ENCODE measurements around the gene COL5A2.

Gene COL5A2

DNA sequence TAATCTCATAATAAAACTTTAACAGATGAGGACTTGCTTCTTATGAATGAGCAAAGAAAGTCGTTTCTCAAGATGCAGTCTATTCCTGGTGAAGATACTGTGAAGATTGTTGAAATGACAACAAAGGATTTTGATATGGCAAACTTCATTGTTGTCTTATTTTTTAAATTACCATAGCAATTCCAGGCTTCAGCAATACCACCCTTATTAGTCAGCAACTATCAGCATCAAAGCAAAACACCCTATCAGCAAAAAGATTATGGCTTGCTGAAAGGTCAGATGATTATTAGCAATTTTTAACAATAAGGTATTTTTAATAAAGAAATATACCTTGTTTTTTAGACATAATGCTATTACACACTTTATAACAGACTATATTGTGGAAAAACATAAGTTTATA is 88.3 kb downstream of the COL5A2 start:
- Mint-ChIP-seq H3K4me3 (no peak overlapping the region), H3K9me3 (no peaks in the 10 kb centered on the region), H3K27ac (no peak overlapping the region), H3K27me3 (ENCODE audit: low read depth) (no peaks in the 10 kb centered on the region), H3K4me1 (peaks cover 46% of the 10 kb centered on the region), H3K36me3 (ENCODE audit: low read depth) (peaks cover 46% of the 10 kb centered on the region)
- TF ChIP-seq CTCF (IDR thresholded peaks at IDR 0.05; ENCODE audit: unreplicated experiment in 3 of 3) = no peak

- no peak for TF ChIP-seq CTCF (IDR thresholded peaks at IDR 0.05; ENCODE audit: unreplicated experiment in 3 of 3)
- Mint-ChIP-seq H3K9me3 (no peaks in the 10 kb centered on the region), H3K4me3 (peak overlapping the region in 1 of 3 experiments; percentile 30), H3K4me1 (peaks cover 39% of the 10 kb centered on the region), H3K36me3 (ENCODE audit: low read depth) (peaks cover 32% of the 10 kb centered on the region), H3K27me3 (ENCODE audit: low read depth) (no peaks in the 10 kb centered on the region), H3K27ac (peak overlapping the region; percentile 86 to 97 (median 93))
Measured at GRCh38 chr2:189088591-189089205, 90.9 kb downstream of the COL5A2 start.

DNA sequence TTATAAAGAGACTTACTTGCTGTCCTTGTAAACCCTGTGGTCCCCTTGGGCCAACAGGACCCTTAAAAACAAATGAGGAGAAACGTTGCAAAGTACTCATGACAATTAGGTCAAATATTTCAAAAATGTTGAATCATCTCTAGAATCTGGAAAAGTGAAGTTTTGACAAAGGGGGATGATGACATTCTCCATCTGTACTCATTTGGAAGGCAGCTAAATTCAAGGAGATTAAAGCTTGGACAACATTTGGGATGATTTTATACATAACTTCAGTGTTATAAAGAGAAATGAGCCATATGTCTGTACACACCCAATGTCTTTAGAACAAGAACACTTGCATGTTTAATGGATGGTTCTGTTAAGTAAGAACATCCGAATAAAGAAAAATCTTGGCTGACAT is 92.9 kb downstream of the COL5A2 start:
- H3K27ac Mint-ChIP-seq = peak overlapping the region; percentile 93 to 98 (median 96)
- no peaks in the 10 kb centered on the region for H3K9me3 Mint-ChIP-seq
- H3K27me3 Mint-ChIP-seq (ENCODE audit: low read depth) = no peaks in the 10 kb centered on the region
- H3K36me3 Mint-ChIP-seq (ENCODE audit: low read depth) = peaks cover 36% of the 10 kb centered on the region
- no peak for TF ChIP-seq CTCF (IDR thresholded peaks at IDR 0.05; ENCODE audit: unreplicated experiment in 3 of 3)
- no peak overlapping the region for H3K4me3 Mint-ChIP-seq
- peaks cover 48% of the 10 kb centered on the region for H3K4me1 Mint-ChIP-seq

DNA sequence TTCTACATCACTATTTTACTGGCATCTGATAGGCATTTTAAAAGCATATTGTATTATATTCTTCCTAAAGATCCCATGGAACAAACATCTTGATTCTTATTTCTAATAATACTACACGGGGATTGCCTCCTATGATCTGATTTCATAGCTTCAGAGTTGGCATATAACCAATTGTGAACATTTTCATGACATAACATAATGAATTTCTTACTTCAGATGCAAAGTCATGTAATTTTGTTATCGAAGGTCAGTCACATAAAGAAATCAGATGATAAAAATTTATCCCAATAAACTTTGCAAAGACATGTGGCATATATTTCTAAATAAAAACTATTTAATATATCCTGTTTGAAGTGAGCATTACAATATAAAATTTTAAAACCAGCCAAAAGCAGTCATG is 93.3 kb downstream of the COL5A2 start:
- no peak for TF ChIP-seq CTCF (IDR thresholded peaks at IDR 0.05; ENCODE audit: unreplicated experiment in 3 of 3)
- H3K27me3 Mint-ChIP-seq (ENCODE audit: low read depth) = no peaks in the 10 kb centered on the region
- peak overlapping the region; percentile 57 to 98 (median 60) for H3K27ac Mint-ChIP-seq
- H3K4me1 Mint-ChIP-seq = peaks cover 48% of the 10 kb centered on the region
- H3K36me3 Mint-ChIP-seq (ENCODE audit: low read depth) = peaks cover 34% of the 10 kb centered on the region
- H3K4me3 Mint-ChIP-seq = no peak overlapping the region
- no peaks in the 10 kb centered on the region for H3K9me3 Mint-ChIP-seq

DNA sequence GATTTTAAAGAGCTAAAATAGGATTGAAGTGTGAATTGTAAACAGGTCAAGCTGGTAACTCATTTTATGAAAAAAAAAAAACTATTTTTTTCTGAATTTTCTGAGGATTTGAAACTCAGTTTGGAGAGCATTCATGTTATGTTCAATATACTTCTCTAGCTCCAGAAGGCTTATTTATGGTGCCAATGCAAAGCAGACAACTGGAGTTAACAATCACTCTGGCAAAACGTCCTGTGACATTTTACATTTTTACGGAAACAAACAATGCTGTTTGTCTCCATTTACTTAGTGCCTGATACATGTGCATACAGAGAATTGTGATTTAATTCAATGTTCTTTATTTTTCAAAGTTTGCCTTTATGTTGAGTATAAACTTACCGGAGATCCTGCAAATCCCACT is 96.0 kb downstream of the COL5A2 start:
- H3K27me3 Mint-ChIP-seq (ENCODE audit: low read depth) = no peaks in the 10 kb centered on the region
- no peaks in the 10 kb centered on the region for H3K9me3 Mint-ChIP-seq
- peaks cover 21% of the 10 kb centered on the region for H3K36me3 Mint-ChIP-seq (ENCODE audit: low read depth)
- TF ChIP-seq CTCF (IDR thresholded peaks at IDR 0.05; ENCODE audit: unreplicated experiment in 3 of 3) = no peak
- no peak overlapping the region for H3K4me3 Mint-ChIP-seq
- peak overlapping the region; percentile 74 to 91 (median 91) for H3K27ac Mint-ChIP-seq
- peaks cover 38% of the 10 kb centered on the region for H3K4me1 Mint-ChIP-seq

- no peak for TF ChIP-seq CTCF (IDR thresholded peaks at IDR 0.05; ENCODE audit: unreplicated experiment in 3 of 3)
- Mint-ChIP-seq H3K4me1 (peaks cover 38% of the 10 kb centered on the region), H3K9me3 (no peaks in the 10 kb centered on the region), H3K27me3 (ENCODE audit: low read depth) (no peaks in the 10 kb centered on the region), H3K27ac (peak overlapping the region; percentile 89 to 91 (median 90)), H3K4me3 (peak overlapping the region in 1 of 3 experiments; percentile 14), H3K36me3 (ENCODE audit: low read depth) (peaks cover 21% of the 10 kb centered on the region)
Measured at GRCh38 chr2:189083106-189083505, 96.5 kb downstream of the COL5A2 start.
